Spleen (tissue), 11 donors: ENCODE measurements around the gene ATP1B3. TPM values are rescaled to one million over a fixed set of nuclear protein-coding genes. Genes with fewer than 3 reads are reported as not detected.
A peak's percentile ranks its signal among the peaks of the same experiment; 100 is the strongest.

ENCODE experiments used
- DNase-seq: peaks from one replicate; pipeline ENCODE4 v3.0.0-alpha.2; 2020
- H3K27ac ChIP-seq, 8 donors: fragments of 200-600 bp; sonication (generic) in 7 of 8; 1 replicate in 4 of 8; 2 replicates in 4 of 8; pipeline versions ENCODE4 v1.5.0 to v1.8.0; 2016 to 2021; ENCODE audit warnings: inconsistent platforms in 4 of 8, mild to moderate bottlenecking in 4 of 8, moderate library complexity in 1 of 8
- H3K27me3 ChIP-seq, 7 donors: fragments of 200-600 bp; sonication (generic) in 6 of 7; replicated peaks in 1 of 7; 1 replicate in 4 of 7; 2 replicates in 3 of 7; pipeline versions ENCODE4 v1.5.0 to v1.8.0; 2016 to 2021; ENCODE audit warnings: inconsistent platforms in 3 of 7, mild to moderate bottlenecking in 1 of 7
- H3K36me3 ChIP-seq, 6 donors: fragments of 200-600 bp; sonication (generic) in 5 of 6; 1 replicate in 4 of 6; 2 replicates in 2 of 6; pipeline versions ENCODE4 v1.5.0 to v1.8.0; 2016 to 2021; ENCODE audit warnings: inconsistent platforms in 2 of 6
- H3K4me1 ChIP-seq, 6 donors: fragments of 200-600 bp; sonication (generic) in 5 of 6; 1 replicate in 3 of 6; 2 replicates in 3 of 6; pipeline versions ENCODE4 v1.5.0 to v1.8.0; 2016 to 2021; ENCODE audit warnings: inconsistent platforms in 3 of 6
- H3K4me3 ChIP-seq, 8 donors: fragments of 200-600 bp; sonication (generic) in 7 of 8; 1 replicate in 4 of 8; 2 replicates in 4 of 8; pipeline versions ENCODE4 v1.5.0 to v1.8.0; 2016 to 2021; ENCODE audit warnings: inconsistent platforms in 4 of 8, mild to moderate bottlenecking in 4 of 8, moderate library complexity in 2 of 8
- H3K9me3 ChIP-seq, 8 donors: fragments of 200-600 bp; sonication (generic) in 7 of 8; 1 replicate in 4 of 8; 2 replicates in 4 of 8; pipeline versions ENCODE4 v1.5.0 to v1.8.0; 2016 to 2021; ENCODE audit warnings: inconsistent platforms in 4 of 8
- POLR2A ChIP-seq, 3 donors: fragments of 450-650 bp; IDR thresholded peaks; one replicate each; pipeline ENCODE4 v1.5.1; 2017; ENCODE audit warnings: antibody characterized with exemption in 3 of 3, mild to moderate bottlenecking in 1 of 3
- POLR2AphosphoS5 ChIP-seq, 3 donors: sonication (generic); formaldehyde crosslinking; IDR thresholded peaks; one replicate each; pipeline ENCODE4 v1.5.1; 2017; ENCODE audit warnings: antibody characterized with exemption in 3 of 3
- WGBS, 5 donors: extraction: QIAGEN DNeasy Blood & Tissue Kit in 3 of 5; methylation state at CpG; one replicate each; pipeline versions ENCODE4 v1.1.5 to v1.1.7; 2013 to 2018; 5-methylcytosine and 5-hydroxymethylcytosine counted together
- intact Hi-C: fragments of 100-400 bp; cut with DNase I; formaldehyde crosslinking; loops from one replicate; pipeline ENCODE4 v1.15.0; 2023; ENCODE audit warnings: low total_unique reads
- polyA plus RNA-seq, 3 donors: library from polyadenylated mRNA; stranded (reverse); fragments of 200-250 nt; gene quantifications; one replicate each; pipeline ENCODE4 v1.2.1, GENCODE V29; 2013
- total RNA-seq, 7 donors: library from RNA; depleted of rRNA in 3 of 7; stranded (reverse); fragments of >200 nt in 3 of 7; fragmentation: NEBNext Ultra II Directional in 4 of 7; extraction: Animal tissue kit (Norgen Biotek cat#: 25700) in 4 of 7; gene quantifications; one replicate each; pipeline versions ENCODE4 v1.1.0 to v1.2.1, GENCODE V29; 2016 to 2021
- TF ChIP-seq, protein P1 (sequence below), 11 experiments: fragments of 200-600 bp in 7 of 11; fragments of 450-650 bp in 4 of 11; sonication (generic) in 4 of 11; IDR thresholded peaks in 8 of 11; conservative IDR thresholded peaks in 3 of 11; 1 replicate in 7 of 11; 2 replicates in 4 of 11; pipeline versions ENCODE4 v1.4.0 to v1.8.0; 2016 to 2021; ENCODE audit warnings: antibody characterized with exemption in 11 of 11, inconsistent platforms in 4 of 11, mild to moderate bottlenecking in 1 of 11
- donor health status: healthy with polysubstance abuse.
- donor health status: DM: no; HTN: no; CAD: no; lungs with moderate emphysema.
- donor health status: DM: no; HTN: no; CAD: no.
- donor health status: Bipolar disorder and iron deficiency.
- donor health status: healthy.
- donor health status: DM: no; HTN: no; CAD: no.
- donor health status: DM: yes; HTN: yes; CAD: no.

The ATP1B3 gene
- total and polyA plus RNA-seq, 10 donors: 35.7 to 80.1 (median 66.4) TPM

DNA sequence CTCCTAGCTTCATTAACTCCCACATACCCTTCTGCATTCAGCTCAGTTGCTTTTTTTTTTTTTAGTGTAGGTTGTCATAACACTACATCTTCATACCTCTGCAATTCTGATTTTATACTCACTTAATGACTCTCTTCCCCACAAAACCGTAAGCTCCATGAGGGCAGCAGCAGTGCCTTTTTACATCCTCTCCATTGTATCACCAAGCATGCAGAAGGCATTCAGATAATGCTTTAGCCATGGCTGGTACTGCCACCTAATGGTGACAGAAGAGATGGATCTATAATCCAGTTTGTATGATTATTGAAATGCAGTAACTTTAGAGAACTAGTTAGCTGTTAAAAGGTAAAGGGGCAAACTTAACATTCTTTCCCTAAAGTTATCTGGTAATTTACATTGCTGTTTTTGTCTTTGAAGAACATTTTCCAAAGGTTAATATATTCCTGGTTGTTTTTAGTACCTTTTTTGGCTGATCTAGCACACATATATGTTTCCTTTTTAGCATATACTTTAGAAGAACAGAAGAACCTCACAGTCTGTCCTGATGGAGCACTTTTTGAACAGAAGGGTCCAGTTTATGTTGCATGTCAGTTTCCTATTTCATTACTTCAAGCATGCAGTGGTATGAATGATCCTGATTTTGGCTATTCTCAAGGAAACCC lies 36.8 kb downstream of the ATP1B3 start:
- no peaks in the 10 kb centered on the region for H3K4me1 ChIP-seq
- peaks cover 0 to 81% (median 7%) of the 10 kb centered on the region in 6 donors for H3K36me3 ChIP-seq
- H3K4me3 ChIP-seq: no peak overlapping the region
- H3K27me3 ChIP-seq: no peaks in the 10 kb centered on the region
- intact Hi-C loops: loop anchor here (10.0 kb wide), 1 partner anchor 178 kb away; the partner anchor contains the start of gene RNF7
- no peak for DNase-seq
- no peaks in the 10 kb centered on the region for H3K9me3 ChIP-seq
- WGBS, 5 donors: 20 to 57% (median 43%) methylated on average over 1 of the region's 1 CpG
- H3K27ac ChIP-seq: no peak overlapping the region
- TF ChIP-seq, protein P1, sequence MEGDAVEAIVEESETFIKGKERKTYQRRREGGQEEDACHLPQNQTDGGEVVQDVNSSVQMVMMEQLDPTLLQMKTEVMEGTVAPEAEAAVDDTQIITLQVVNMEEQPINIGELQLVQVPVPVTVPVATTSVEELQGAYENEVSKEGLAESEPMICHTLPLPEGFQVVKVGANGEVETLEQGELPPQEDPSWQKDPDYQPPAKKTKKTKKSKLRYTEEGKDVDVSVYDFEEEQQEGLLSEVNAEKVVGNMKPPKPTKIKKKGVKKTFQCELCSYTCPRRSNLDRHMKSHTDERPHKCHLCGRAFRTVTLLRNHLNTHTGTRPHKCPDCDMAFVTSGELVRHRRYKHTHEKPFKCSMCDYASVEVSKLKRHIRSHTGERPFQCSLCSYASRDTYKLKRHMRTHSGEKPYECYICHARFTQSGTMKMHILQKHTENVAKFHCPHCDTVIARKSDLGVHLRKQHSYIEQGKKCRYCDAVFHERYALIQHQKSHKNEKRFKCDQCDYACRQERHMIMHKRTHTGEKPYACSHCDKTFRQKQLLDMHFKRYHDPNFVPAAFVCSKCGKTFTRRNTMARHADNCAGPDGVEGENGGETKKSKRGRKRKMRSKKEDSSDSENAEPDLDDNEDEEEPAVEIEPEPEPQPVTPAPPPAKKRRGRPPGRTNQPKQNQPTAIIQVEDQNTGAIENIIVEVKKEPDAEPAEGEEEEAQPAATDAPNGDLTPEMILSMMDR (IDR thresholded peaks at IDR 0.05 in 8 of 11, conservative IDR thresholded peaks at IDR 0.05 in 3 of 11): peak; percentile 42 to 73 (median 66)
- TF ChIP-seq POLR2A (IDR thresholded peaks at IDR 0.05) (no peak), POLR2AphosphoS5 (IDR thresholded peaks at IDR 0.05) (no peak)

DNA sequence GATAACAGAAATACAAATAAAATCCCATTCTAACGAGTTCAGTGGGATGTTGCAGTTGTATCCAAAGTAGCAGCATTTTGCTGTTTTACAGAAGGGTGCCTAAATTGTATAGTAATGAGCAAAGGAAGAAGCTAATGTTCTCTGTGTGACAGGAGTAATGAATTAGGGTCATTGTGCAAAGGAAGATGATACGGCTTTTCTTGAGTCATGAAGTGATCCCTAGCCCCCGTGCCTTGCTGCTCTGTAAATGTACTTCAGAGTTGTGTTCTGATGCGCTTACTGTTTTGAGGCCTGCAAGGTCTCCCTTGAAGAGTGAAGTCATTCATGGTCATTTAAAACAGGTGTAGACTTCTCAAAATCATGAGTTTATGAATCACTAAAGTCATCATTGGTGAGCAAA lies 37.9 kb downstream of the ATP1B3 start:
- H3K36me3 ChIP-seq: peaks cover 0 to 81% (median 5%) of the 10 kb centered on the region in 6 donors
- no peaks in the 10 kb centered on the region for H3K9me3 ChIP-seq
- intact Hi-C loops: loop anchor here (10.0 kb wide), 1 partner anchor 180 kb away; the partner anchor contains the start of gene RNF7
- H3K27me3 ChIP-seq: no peaks in the 10 kb centered on the region
- H3K4me1 ChIP-seq: no peaks in the 10 kb centered on the region
- no peak for DNase-seq
- no peak for TF ChIP-seq POLR2A (IDR thresholded peaks at IDR 0.05)
- TF ChIP-seq, protein P1 (IDR thresholded peaks at IDR 0.05 in 8 of 11, conservative IDR thresholded peaks at IDR 0.05 in 3 of 11): no peak
- no peak for TF ChIP-seq POLR2AphosphoS5 (IDR thresholded peaks at IDR 0.05)
- no peak overlapping the region for H3K4me3 ChIP-seq
- no peak overlapping the region for H3K27ac ChIP-seq
- 91 to 96% (median 94%) methylated on average over 4 of the region's 4 CpGs for WGBS, 5 donors

DNA sequence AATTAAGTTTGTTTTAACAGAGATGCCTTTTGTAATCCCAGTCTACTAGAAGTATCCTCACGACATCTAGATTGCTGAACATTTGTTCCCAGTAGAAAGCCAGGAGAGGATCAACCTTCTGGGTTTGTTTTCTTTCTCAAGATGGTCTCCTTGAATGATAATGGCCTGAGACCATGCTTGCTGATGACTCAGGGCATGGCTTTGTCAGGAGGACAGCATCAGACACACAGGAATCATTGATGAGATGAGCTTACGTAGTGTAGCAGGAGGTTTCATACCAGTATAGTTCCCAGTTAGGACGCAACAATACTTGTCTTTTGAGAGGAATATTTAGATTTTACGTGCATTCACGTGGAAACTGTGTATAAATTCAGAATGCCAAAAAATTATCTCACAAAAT lies 38.6 kb downstream of the ATP1B3 start:
- no peaks in the 10 kb centered on the region for H3K4me1 ChIP-seq
- no peak for TF ChIP-seq POLR2A (IDR thresholded peaks at IDR 0.05)
- TF ChIP-seq, protein P1 (IDR thresholded peaks at IDR 0.05 in 8 of 11, conservative IDR thresholded peaks at IDR 0.05 in 3 of 11): no peak
- no peak for TF ChIP-seq POLR2AphosphoS5 (IDR thresholded peaks at IDR 0.05)
- H3K27ac ChIP-seq: no peak overlapping the region
- H3K4me3 ChIP-seq: no peak overlapping the region
- no peaks in the 10 kb centered on the region for H3K27me3 ChIP-seq
- H3K9me3 ChIP-seq: no peaks in the 10 kb centered on the region
- 98 to 100% (median 98%) methylated on average over 5 of the region's 5 CpGs for WGBS, 5 donors
- intact Hi-C loops: loop anchor here (10.0 kb wide), 1 partner anchor 180 kb away; the partner anchor contains the start of gene RNF7
- peaks cover 0 to 81% (median 6%) of the 10 kb centered on the region in 6 donors for H3K36me3 ChIP-seq
- DNase-seq: no peak

DNA sequence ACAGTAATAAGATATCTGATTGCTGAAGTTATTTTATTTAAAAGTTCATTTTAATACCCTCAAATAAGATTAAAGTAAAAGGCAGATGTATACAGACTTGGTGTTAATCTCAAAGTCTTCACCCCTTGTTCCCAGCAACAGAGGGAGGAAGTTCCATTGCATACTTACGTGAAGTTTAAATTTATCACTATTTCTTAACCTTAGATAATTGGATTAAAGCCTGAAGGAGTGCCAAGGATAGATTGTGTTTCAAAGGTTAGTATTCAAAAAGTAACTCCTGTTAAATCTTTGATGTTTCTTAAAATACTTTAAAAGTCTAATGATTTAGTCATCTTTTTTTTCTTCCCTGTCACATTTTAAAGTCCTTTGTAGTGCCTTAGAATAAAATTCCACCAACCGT lies 39.3 kb downstream of the ATP1B3 start:
- no peak for DNase-seq
- H3K4me1 ChIP-seq: no peaks in the 10 kb centered on the region
- no peak overlapping the region for H3K4me3 ChIP-seq
- no peak overlapping the region for H3K27ac ChIP-seq
- 88 to 96% (median 95%) methylated on average over 2 of the region's 2 CpGs for WGBS, 5 donors
- H3K9me3 ChIP-seq: no peaks in the 10 kb centered on the region
- TF ChIP-seq, protein P1 (IDR thresholded peaks at IDR 0.05 in 8 of 11, conservative IDR thresholded peaks at IDR 0.05 in 3 of 11): no peak
- TF ChIP-seq POLR2A (IDR thresholded peaks at IDR 0.05) (no peak), POLR2AphosphoS5 (IDR thresholded peaks at IDR 0.05) (no peak)
- intact Hi-C loops: loop anchor here (10.0 kb wide), 1 partner anchor 181 kb away; the partner anchor contains the start of gene RNF7
- no peaks in the 10 kb centered on the region for H3K27me3 ChIP-seq
- H3K36me3 ChIP-seq: peaks cover 0 to 86% (median 8%) of the 10 kb centered on the region in 6 donors
